K562 (cell line): ENCODE measurements around the gene SORCS2. TPM values are rescaled to one million over a fixed set of nuclear protein-coding genes. Genes with fewer than 3 reads are reported as not detected.

Experiments
- ATAC-seq: fragments of 200-7000 bp; cut with Tn5 transposase; 3 replicates; pipeline ENCODE4 v1.9.1; 2020; ENCODE audit warnings: moderate library complexity
- BruUV-seq: library from RNA; stranded (reverse); fragments of 400-500 nt; replicated peaks from 2 replicates; lab custom pipeline; 2021; lab: Mats Ljungman, UMichigan
- CTCF ChIA-PET: fragments of 300-600 bp; formaldehyde crosslinking; extraction: SDS; loops from one replicate; lab custom pipeline; 2021; ENCODE audit warnings: low intra/inter-chr PET ratio; lab: Yijun Ruan, JAX
- POLR2A ChIA-PET: fragments of 300-600, 350-650 bp; sonication (Branson Sonifier 250); formaldehyde crosslinking; extraction: SDS; loops from one replicate; lab custom pipeline; 2021; ENCODE audit warnings: antibody characterized with exemption, inconsistent platforms; lab: Yijun Ruan, JAX
- DNase-seq, 4 experiments: peaks; one replicate each; pipeline versions ENCODE4 v3.0.0 to v3.0.0-alpha.2; 2011 to 2018; ENCODE audit warnings: low spot score in 3 of 4, mixed read lengths in 3 of 4; ENCODE audit errors: extremely low read depth in 1 of 4
- FAIRE-seq: peaks from 2 replicates; lab custom pipeline; 2011; peaks lifted over from hg19 to GRCh38; lab: Jason Lieb, UNC
- H2AFZ ChIP-seq: 2 replicates; pipeline ENCODE4 v1.6.0; 2011; ENCODE audit warnings: low read depth, low read length, control low read depth, inconsistent platforms
- H3K27ac ChIP-seq: fragments of 200-600 bp; 3 replicates; pipeline ENCODE4 v1.8.0; 2011; ENCODE audit warnings: low read depth, mild to moderate bottlenecking, control low read depth, inconsistent platforms, low read length, moderate library complexity, mixed read lengths; ENCODE audit errors: extremely low read depth
- H3K27me3 ChIP-seq, 2 experiments: fragments of 300-600 bp in 1 of 2; 2 replicates in 1 of 2; 3 replicates in 1 of 2; pipeline versions ENCODE4 v1.6.0 to v1.8.0; 2011; ENCODE audit warnings: inconsistent platforms in 2 of 2, low read length in 2 of 2, mild to moderate bottlenecking in 1 of 2, mixed read lengths in 1 of 2, moderate library complexity in 1 of 2; ENCODE audit not compliant: control insufficient read depth in 2 of 2, insufficient read depth in 2 of 2
- H3K36me3 ChIP-seq: fragments of 300-600 bp; 3 replicates; pipeline ENCODE4 v1.8.0; 2011; ENCODE audit warnings: mild to moderate bottlenecking, low read length, inconsistent platforms; ENCODE audit not compliant: control insufficient read depth, insufficient read depth
- H3K4me1 ChIP-seq, 2 experiments: fragments of 200-600 bp in 1 of 2; replicated peaks in 1 of 2; 2 replicates in 1 of 2; 3 replicates in 1 of 2; pipeline versions ENCODE4 v1.5.1 to v1.8.0; 2011; ENCODE audit warnings: inconsistent platforms in 2 of 2, low read length in 2 of 2, mild to moderate bottlenecking in 1 of 2, mixed read lengths in 1 of 2, moderate library complexity in 1 of 2; ENCODE audit not compliant: control insufficient read depth in 2 of 2, insufficient read depth in 2 of 2
- H3K4me2 ChIP-seq: 2 replicates; pipeline ENCODE4 v1.6.1; 2011; ENCODE audit warnings: low read length, control low read depth, inconsistent platforms, mixed read lengths; ENCODE audit not compliant: insufficient read depth
- H3K4me3 ChIP-seq: fragments of 200-600 bp; sonication (generic), shearing (Covaris generic); 2 replicates; pipeline ENCODE4 v1.5.1; 2016; ENCODE audit warnings: control low read depth, inconsistent platforms
- H3K79me2 ChIP-seq: fragments of 200-600 bp; 3 replicates; pipeline ENCODE4 v1.8.0; 2011; ENCODE audit warnings: low read length, inconsistent platforms; ENCODE audit not compliant: control insufficient read depth, insufficient read depth
- H3K9ac ChIP-seq, 2 experiments: 2 replicates each; pipeline versions ENCODE4 v1.6.0 to v1.6.1; 2011; ENCODE audit warnings: low read depth in 2 of 2, low read length in 2 of 2, control low read depth in 1 of 2, inconsistent platforms in 1 of 2, mild to moderate bottlenecking in 1 of 2, mixed read lengths in 1 of 2; ENCODE audit not compliant: insufficient read depth in 1 of 2
- H3K9me1 ChIP-seq: one replicate; pipeline ENCODE4 v1.6.0; 2011; ENCODE audit warnings: inconsistent platforms, mild to moderate bottlenecking, low read length, moderate library complexity; ENCODE audit not compliant: control insufficient read depth, insufficient read depth
- H3K9me3 ChIP-seq: replicated peaks from 2 replicates; pipeline ENCODE4 v1.5.1; 2011; ENCODE audit warnings: low read depth, low read length, inconsistent platforms; ENCODE audit not compliant: control insufficient read depth, insufficient read depth
- H4K20me1 ChIP-seq: replicated peaks from 2 replicates; pipeline ENCODE4 v1.6.1; 2011; ENCODE audit warnings: low read length, inconsistent platforms, mixed read lengths; ENCODE audit not compliant: control insufficient read depth, insufficient read depth
- HMGXB4 ChIP-seq: sonication (generic); formaldehyde crosslinking; IDR thresholded peaks from 2 replicates; pipeline ENCODE4 v1.8.1; 2023; ENCODE audit warnings: mild to moderate bottlenecking, missing genetic modification reagents
- HSF4 ChIP-seq: fragments of 250-450 bp; sonication (Bioruptor Pico); IDR thresholded peaks from 2 replicates; pipeline ENCODE4 v2.1.2; 2022; ENCODE audit warnings: mild to moderate bottlenecking, moderate library complexity, borderline replicate concordance
- PRDM10 ChIP-seq: fragments of 450-650 bp; IDR thresholded peaks from 2 replicates; pipeline ENCODE4 v1.6.1; 2018; ENCODE audit not compliant: partially characterized antibody
- RBM34 ChIP-seq: fragments of 200-400 bp; formaldehyde crosslinking; IDR thresholded peaks from 2 replicates; pipeline ENCODE4 v1.6.1; 2018; ENCODE audit warnings: low read length, borderline replicate concordance; ENCODE audit not compliant: insufficient read depth
- SMAD2 ChIP-seq: fragments of 150-350 bp; IDR thresholded peaks from 2 replicates; pipeline ENCODE4 v1.6.1; 2014; ENCODE audit warnings: low read depth, mild to moderate bottlenecking, low read length
- TCF7 ChIP-seq: sonication (generic); IDR thresholded peaks from 2 replicates; pipeline ENCODE4 v1.6.1; 2016; ENCODE audit warnings: antibody characterized with exemption, borderline replicate concordance
- TRIM24 ChIP-seq, 2 experiments: fragments of 450-650 bp; IDR thresholded peaks; 2 replicates each; pipeline ENCODE4 v1.6.1; 2016
- ZC3H11A ChIP-seq: IDR thresholded peaks from 2 replicates; pipeline ENCODE4 v1.6.1; 2012; ENCODE audit warnings: low read depth, low read length, improper control_type of control experiment
- ZKSCAN3 ChIP-seq: fragments of 250-450 bp; sonication (Bioruptor Pico); IDR thresholded peaks from 2 replicates; pipeline ENCODE4 v1.4.0; 2020
- WGBS: fragments of 100-300 bp; shearing (Covaris generic); methylation state at CpG from one replicate; pipeline ENCODE4 v1.1.6; 2016; ENCODE audit warnings: low coverage, mixed read lengths; ENCODE audit not compliant: insufficient coverage; ENCODE audit errors: missing lambda C conversion rate; 5-methylcytosine and 5-hydroxymethylcytosine counted together
- in situ Hi-C: fragments of 300-500 bp; cut with MboI; formaldehyde crosslinking; loops from 4 replicates; pipeline ENCODE4 v1.15.0; 2018; ENCODE audit warnings: inconsistent platforms, mixed read lengths
- intact Hi-C: fragments of 100-400 bp; cut with micrococcal nuclease; formaldehyde crosslinking; loops from 2 replicates; pipeline ENCODE4 v1.14.2; 2022
- polyA plus RNA-seq, 8 experiments: library from polyadenylated mRNA; depleted of rRNA in 4 of 8; stranded (reverse) in 5 of 8; unstranded in 3 of 8; fragments of >200 nt; fragmentation: Nextera tagmentation in 2 of 8; fragmentation: Illumina TruSeq in 1 of 8; extraction: Ambion mirVana in 2 of 8; extraction: Trizol in 1 of 8; gene quantifications; 2 replicates each; pipeline versions ENCODE4 v1.2.1 to v1.2.3, GENCODE V29; 2011 to 2014; ENCODE audit warnings: inconsistent platforms in 1 of 8, missing spikeins in 1 of 8
- total RNA-seq, 7 experiments: library from RNA; depleted of rRNA in 6 of 7; stranded (reverse); fragments of >200 nt in 6 of 7; fragmentation: Illumina TruSeq in 2 of 7; extraction: Trizol in 2 of 7; gene quantifications; 2 replicates each; pipeline versions ENCODE4 v1.2.1 to v1.2.3, GENCODE V29; 2011 to 2021; ENCODE audit warnings: low replicate concordance in 1 of 7
- TF ChIP-seq, protein P1 (sequence below): fragments of 200-800 bp; sonication (Bioruptor generic); IDR thresholded peaks from 2 replicates; pipeline ENCODE4 v1.6.1; 2017; ENCODE audit warnings: missing genetic modification characterization, missing compliant biosample characterization
- TF ChIP-seq, protein P2 (sequence below): fragments of 450-650 bp; formaldehyde crosslinking; IDR thresholded peaks from 2 replicates; pipeline ENCODE4 v1.4.0; 2020; ENCODE audit warnings: mild to moderate bottlenecking
- TF ChIP-seq, protein P3 (sequence below): fragments of 450-650 bp; IDR thresholded peaks from 2 replicates; pipeline ENCODE4 v1.6.1; 2018; ENCODE audit warnings: mild to moderate bottlenecking, low read depth; ENCODE audit not compliant: partially characterized antibody

SORCS2 gene
- total and polyA plus RNA-seq, 9 of the 15 experiments (the other 6 are each of a cell fraction or from before 2014, with no cell fraction given): not detected

GRCh38 chr4:7491915-7492314 lies 299.6 kb downstream of the SORCS2 start:
- Histone ChIP-seq H4K20me1 (peaks cover 6% of the 10 kb centered on the region; the same call in 1 of the 2 replicates), H3K4me3 (no peak overlapping the region), H3K36me3 (no peaks in the 10 kb centered on the region), H3K4me2 (no peak overlapping the region), H2AFZ (no peak overlapping the region), H3K9me1 (no peaks in the 10 kb centered on the region), H3K27me3 (peaks cover 6 to 41% of the 10 kb centered on the region in 2 experiments; a peak in 3 of 5 replicates), H3K9me3 (no peaks in the 10 kb centered on the region), H3K4me1 (no peaks in the 10 kb centered on the region), H3K27ac (no peak overlapping the region), H3K9ac (no peak overlapping the region), H3K79me2 (no peaks in the 10 kb centered on the region)
- 0% methylated on average over 5 of the region's 6 CpGs for WGBS
- FAIRE-seq (no peak), DNase-seq (no peak), ATAC-seq (no peak)
- in situ Hi-C loops: no loop called here
- no TSS peak for BruUV-seq
- ChIA-PET CTCF (no interaction called here), POLR2A (no interaction called here)
- intact Hi-C loops: no loop called here
- TF ChIP-seq, protein P1, sequence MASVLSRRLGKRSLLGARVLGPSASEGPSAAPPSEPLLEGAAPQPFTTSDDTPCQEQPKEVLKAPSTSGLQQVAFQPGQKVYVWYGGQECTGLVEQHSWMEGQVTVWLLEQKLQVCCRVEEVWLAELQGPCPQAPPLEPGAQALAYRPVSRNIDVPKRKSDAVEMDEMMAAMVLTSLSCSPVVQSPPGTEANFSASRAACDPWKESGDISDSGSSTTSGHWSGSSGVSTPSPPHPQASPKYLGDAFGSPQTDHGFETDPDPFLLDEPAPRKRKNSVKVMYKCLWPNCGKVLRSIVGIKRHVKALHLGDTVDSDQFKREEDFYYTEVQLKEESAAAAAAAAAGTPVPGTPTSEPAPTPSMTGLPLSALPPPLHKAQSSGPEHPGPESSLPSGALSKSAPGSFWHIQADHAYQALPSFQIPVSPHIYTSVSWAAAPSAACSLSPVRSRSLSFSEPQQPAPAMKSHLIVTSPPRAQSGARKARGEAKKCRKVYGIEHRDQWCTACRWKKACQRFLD (CRISPR knock-in tag): no peak
- TF ChIP-seq HSF4 (CRISPR knock-in tag) (no peak), ZC3H11A (no peak), RBM34 (no peak), PRDM10 (no peak), TCF7 (no peak), ZKSCAN3 (CRISPR knock-in tag) (no peak), SMAD2 (no peak), HMGXB4 (CRISPR knock-in tag) (no peak), TRIM24 (IDR thresholded peaks at IDR 0.05) (no peak)
- TF ChIP-seq, protein P2, sequence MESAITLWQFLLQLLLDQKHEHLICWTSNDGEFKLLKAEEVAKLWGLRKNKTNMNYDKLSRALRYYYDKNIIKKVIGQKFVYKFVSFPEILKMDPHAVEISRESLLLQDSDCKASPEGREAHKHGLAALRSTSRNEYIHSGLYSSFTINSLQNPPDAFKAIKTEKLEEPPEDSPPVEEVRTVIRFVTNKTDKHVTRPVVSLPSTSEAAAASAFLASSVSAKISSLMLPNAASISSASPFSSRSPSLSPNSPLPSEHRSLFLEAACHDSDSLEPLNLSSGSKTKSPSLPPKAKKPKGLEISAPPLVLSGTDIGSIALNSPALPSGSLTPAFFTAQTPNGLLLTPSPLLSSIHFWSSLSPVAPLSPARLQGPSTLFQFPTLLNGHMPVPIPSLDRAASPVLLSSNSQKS (CRISPR knock-in tag): no peak
- TF ChIP-seq, protein P3, sequence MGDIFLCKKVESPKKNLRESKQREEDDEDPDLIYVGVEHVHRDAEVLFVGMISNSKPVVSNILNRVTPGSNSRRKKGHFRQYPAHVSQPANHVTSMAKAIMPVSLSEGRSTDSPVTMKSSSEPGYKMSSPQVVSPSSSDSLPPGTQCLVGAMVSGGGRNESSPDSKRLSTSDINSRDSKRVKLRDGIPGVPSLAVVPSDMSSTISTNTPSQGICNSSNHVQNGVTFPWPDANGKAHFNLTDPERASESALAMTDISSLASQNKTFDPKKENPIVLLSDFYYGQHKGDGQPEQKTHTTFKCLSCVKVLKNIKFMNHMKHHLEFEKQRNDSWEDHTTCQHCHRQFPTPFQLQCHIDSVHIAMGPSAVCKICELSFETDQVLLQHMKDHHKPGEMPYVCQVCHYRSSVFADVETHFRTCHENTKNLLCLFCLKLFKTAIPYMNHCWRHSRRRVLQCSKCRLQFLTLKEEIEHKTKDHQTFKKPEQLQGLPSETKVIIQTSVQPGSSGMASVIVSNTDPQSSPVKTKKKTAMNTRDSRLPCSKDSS: no peak
